Liver (tissue), 9 donors: ENCODE data around the gene GRAMD1A. TPM values are rescaled to one million over a fixed set of nuclear protein-coding genes. Genes with fewer than 3 reads are reported as not detected.

Experiments used
- DNase-seq: peaks from one replicate; pipeline ENCODE4 v3.0.0-alpha.2; 2017; ENCODE audit warnings: low spot score
- H3K27ac ChIP-seq, 2 donors: one replicate each; pipeline ENCODE4 v1.7.0; 2013; ENCODE audit warnings: inconsistent platforms in 2 of 2, low read length in 2 of 2, control low read depth in 1 of 2, low read depth in 1 of 2, mild to moderate bottlenecking in 1 of 2
- H3K27me3 ChIP-seq, 4 donors: one replicate each; pipeline versions ENCODE4 v1.6.1 to v1.7.0; 2013; ENCODE audit warnings: low read length in 3 of 4, inconsistent platforms in 1 of 4, mild to moderate bottlenecking in 1 of 4, moderate library complexity in 1 of 4; ENCODE audit not compliant: control insufficient read depth in 4 of 4, insufficient read depth in 4 of 4
- H3K36me3 ChIP-seq, 4 donors: one replicate each; pipeline versions ENCODE4 v1.6.1 to v1.7.0; 2013; ENCODE audit warnings: low read length in 3 of 4, mild to moderate bottlenecking in 3 of 4, low read depth in 1 of 4, moderate library complexity in 1 of 4; ENCODE audit not compliant: control insufficient read depth in 4 of 4, insufficient read depth in 3 of 4
- H3K4me1 ChIP-seq, 4 donors: one replicate each; pipeline versions ENCODE4 v1.6.1 to v1.7.0; 2013; ENCODE audit warnings: low read length in 3 of 4, mild to moderate bottlenecking in 3 of 4, moderate library complexity in 1 of 4; ENCODE audit not compliant: control insufficient read depth in 4 of 4, insufficient read depth in 4 of 4
- H3K4me3 ChIP-seq, 3 donors: one replicate each; pipeline versions ENCODE4 v1.6.1 to v1.7.0; 2013; ENCODE audit warnings: low read length in 3 of 3, control low read depth in 1 of 3, low read depth in 1 of 3, mild to moderate bottlenecking in 1 of 3
- H3K9ac ChIP-seq, 2 donors: one replicate each; pipeline ENCODE4 v1.7.0; 2013; ENCODE audit warnings: low read length in 2 of 2, mild to moderate bottlenecking in 2 of 2, moderate library complexity in 2 of 2, control low read depth in 1 of 2, low read depth in 1 of 2
- H3K9me3 ChIP-seq, 4 donors: one replicate each; pipeline versions ENCODE4 v1.6.1 to v1.7.0; 2013; ENCODE audit warnings: low read length in 3 of 4; ENCODE audit not compliant: control insufficient read depth in 4 of 4
- CTCF ChIP-seq: fragments of 150-350 bp; IDR thresholded peaks from 2 replicates; pipeline ENCODE4 v1.5.1; 2017; ENCODE audit warnings: improper control_type of control experiment, low read depth, low read length; ENCODE audit not compliant: missing input control
- HNF4G ChIP-seq: IDR thresholded peaks from 2 replicates; pipeline ENCODE4 v1.6.1; 2016; ENCODE audit warnings: antibody characterized with exemption
- JUND ChIP-seq, 2 donors: IDR thresholded peaks; 2 replicates each; pipeline ENCODE4 v1.6.1; 2016; ENCODE audit warnings: antibody characterized with exemption in 2 of 2
- RAD21 ChIP-seq, 2 donors: IDR thresholded peaks; 2 replicates each; pipeline ENCODE4 v1.6.1; 2016; ENCODE audit warnings: antibody characterized with exemption in 2 of 2, mild to moderate bottlenecking in 2 of 2
- RXRA ChIP-seq, 2 donors: IDR thresholded peaks; 2 replicates each; pipeline ENCODE4 v1.6.1; 2017 to 2018; ENCODE audit warnings: antibody characterized with exemption in 2 of 2, mild to moderate bottlenecking in 1 of 2
- YY1 ChIP-seq: IDR thresholded peaks from 2 replicates; pipeline ENCODE4 v1.6.1; 2016; ENCODE audit warnings: antibody characterized with exemption, mild to moderate bottlenecking
- WGBS: extraction: QIAGEN DNeasy Blood & Tissue Kit; methylation state at CpG from one replicate; pipeline ENCODE4 v1.1.7; 2013; 5-methylcytosine and 5-hydroxymethylcytosine counted together
- polyA plus RNA-seq, 2 donors: library from polyadenylated mRNA; stranded (reverse) in 1 of 2; unstranded in 1 of 2; fragments of 200-250 nt in 1 of 2; fragments of >200 nt in 1 of 2; fragmentation: Nextera tagmentation in 1 of 2; extraction: Ambion mirVana in 1 of 2; gene quantifications; one replicate each; pipeline versions ENCODE4 v1.2.1 to v1.2.3, GENCODE V29; 2013 to 2015
- total RNA-seq, 2 donors: library from RNA; depleted of rRNA; stranded (reverse); fragments of >200 nt; gene quantifications; one replicate each; pipeline ENCODE4 v1.2.3, GENCODE V29; 2014
- TF ChIP-seq, protein P1 (sequence below): IDR thresholded peaks from 2 replicates; pipeline ENCODE4 v1.6.1; 2016; ENCODE audit warnings: antibody characterized with exemption
- TF ChIP-seq, protein P2 (sequence below): IDR thresholded peaks from 2 replicates; pipeline ENCODE4 v1.6.1; 2016; ENCODE audit warnings: antibody characterized with exemption
- TF ChIP-seq, protein P3 (sequence below): IDR thresholded peaks from 2 replicates; pipeline ENCODE4 v1.6.1; 2016; ENCODE audit warnings: antibody characterized with exemption
- TF ChIP-seq, protein P4 (sequence below): IDR thresholded peaks from 2 replicates; pipeline ENCODE4 v1.6.1; 2016; ENCODE audit warnings: antibody characterized with exemption, mild to moderate bottlenecking
- donor health status: healthy.
- donor health status: healthy.
- donor health status: healthy.
- donor health status: healthy.
- donor health status: healthy.

Gene GRAMD1A
- total and polyA plus RNA-seq, 4 donors = 8.6 to 14.1 (median 11.2) TPM

DNA sequence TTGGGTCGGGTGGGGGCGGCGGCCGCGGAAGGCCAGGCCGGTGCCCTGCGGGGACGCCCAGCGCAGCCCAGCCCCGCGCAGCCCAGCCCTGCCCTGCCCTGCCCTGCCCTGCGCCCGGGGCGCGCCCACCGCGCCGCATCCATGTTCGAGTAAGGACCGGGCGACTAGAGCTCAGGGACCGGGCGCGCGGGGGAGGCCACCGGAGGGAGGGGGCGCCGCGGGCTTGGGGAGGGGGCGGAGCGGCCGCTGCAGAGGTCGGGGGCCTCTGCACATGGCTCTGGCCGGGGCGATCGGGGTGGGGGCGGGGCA lies 169 bp downstream of the GRAMD1A start:
- H3K9ac ChIP-seq = no peak overlapping the region
- TF ChIP-seq RXRA (IDR thresholded peaks at IDR 0.05) = no peak
- no peak for TF ChIP-seq HNF4G
- TF ChIP-seq, protein P1, sequence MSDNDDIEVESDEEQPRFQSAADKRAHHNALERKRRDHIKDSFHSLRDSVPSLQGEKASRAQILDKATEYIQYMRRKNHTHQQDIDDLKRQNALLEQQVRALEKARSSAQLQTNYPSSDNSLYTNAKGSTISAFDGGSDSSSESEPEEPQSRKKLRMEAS = no peak
- TF ChIP-seq, protein P2, sequence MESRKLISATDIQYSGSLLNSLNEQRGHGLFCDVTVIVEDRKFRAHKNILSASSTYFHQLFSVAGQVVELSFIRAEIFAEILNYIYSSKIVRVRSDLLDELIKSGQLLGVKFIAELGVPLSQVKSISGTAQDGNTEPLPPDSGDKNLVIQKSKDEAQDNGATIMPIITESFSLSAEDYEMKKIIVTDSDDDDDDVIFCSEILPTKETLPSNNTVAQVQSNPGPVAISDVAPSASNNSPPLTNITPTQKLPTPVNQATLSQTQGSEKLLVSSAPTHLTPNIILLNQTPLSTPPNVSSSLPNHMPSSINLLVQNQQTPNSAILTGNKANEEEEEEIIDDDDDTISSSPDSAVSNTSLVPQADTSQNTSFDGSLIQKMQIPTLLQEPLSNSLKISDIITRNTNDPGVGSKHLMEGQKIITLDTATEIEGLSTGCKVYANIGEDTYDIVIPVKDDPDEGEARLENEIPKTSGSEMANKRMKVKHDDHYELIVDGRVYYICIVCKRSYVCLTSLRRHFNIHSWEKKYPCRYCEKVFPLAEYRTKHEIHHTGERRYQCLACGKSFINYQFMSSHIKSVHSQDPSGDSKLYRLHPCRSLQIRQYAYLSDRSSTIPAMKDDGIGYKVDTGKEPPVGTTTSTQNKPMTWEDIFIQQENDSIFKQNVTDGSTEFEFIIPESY = no peak
- no peak for TF ChIP-seq JUND (IDR thresholded peaks at IDR 0.05)
- no peak for TF ChIP-seq RAD21 (IDR thresholded peaks at IDR 0.05)
- TF ChIP-seq, protein P3, sequence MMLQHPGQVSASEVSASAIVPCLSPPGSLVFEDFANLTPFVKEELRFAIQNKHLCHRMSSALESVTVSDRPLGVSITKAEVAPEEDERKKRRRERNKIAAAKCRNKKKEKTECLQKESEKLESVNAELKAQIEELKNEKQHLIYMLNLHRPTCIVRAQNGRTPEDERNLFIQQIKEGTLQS = no peak
- H3K4me1 ChIP-seq = peaks cover 0 to 33% (median 9%) of the 10 kb centered on the region in 4 donors
- no peaks in the 10 kb centered on the region for H3K36me3 ChIP-seq
- 1% methylated on average over 37 of the region's 37 CpGs for WGBS
- no peaks in the 10 kb centered on the region for H3K9me3 ChIP-seq
- H3K27ac ChIP-seq = peak overlapping the region; percentile 95 to 96
- H3K4me3 ChIP-seq = peak overlapping the region in 1 of 3 donors; percentile 76
- no peaks in the 10 kb centered on the region for H3K27me3 ChIP-seq
- no peak for DNase-seq

- Histone ChIP-seq H3K27me3 (no peaks in the 10 kb centered on the region), H3K9ac (peak overlapping the region; percentile 35 to 42), H3K36me3 (no peaks in the 10 kb centered on the region), H3K4me3 (peak overlapping the region; percentile 15 to 76 (median 33)), H3K27ac (peak overlapping the region; percentile 95 to 96), H3K9me3 (no peaks in the 10 kb centered on the region), H3K4me1 (peaks cover 0 to 31% (median 9%) of the 10 kb centered on the region in 4 donors)
- WGBS = 34% methylated on average over 46 of the region's 46 CpGs
- TF ChIP-seq RXRA (IDR thresholded peaks at IDR 0.05) (no peak), CTCF (no peak), YY1 (no peak)
- TF ChIP-seq, protein P4, sequence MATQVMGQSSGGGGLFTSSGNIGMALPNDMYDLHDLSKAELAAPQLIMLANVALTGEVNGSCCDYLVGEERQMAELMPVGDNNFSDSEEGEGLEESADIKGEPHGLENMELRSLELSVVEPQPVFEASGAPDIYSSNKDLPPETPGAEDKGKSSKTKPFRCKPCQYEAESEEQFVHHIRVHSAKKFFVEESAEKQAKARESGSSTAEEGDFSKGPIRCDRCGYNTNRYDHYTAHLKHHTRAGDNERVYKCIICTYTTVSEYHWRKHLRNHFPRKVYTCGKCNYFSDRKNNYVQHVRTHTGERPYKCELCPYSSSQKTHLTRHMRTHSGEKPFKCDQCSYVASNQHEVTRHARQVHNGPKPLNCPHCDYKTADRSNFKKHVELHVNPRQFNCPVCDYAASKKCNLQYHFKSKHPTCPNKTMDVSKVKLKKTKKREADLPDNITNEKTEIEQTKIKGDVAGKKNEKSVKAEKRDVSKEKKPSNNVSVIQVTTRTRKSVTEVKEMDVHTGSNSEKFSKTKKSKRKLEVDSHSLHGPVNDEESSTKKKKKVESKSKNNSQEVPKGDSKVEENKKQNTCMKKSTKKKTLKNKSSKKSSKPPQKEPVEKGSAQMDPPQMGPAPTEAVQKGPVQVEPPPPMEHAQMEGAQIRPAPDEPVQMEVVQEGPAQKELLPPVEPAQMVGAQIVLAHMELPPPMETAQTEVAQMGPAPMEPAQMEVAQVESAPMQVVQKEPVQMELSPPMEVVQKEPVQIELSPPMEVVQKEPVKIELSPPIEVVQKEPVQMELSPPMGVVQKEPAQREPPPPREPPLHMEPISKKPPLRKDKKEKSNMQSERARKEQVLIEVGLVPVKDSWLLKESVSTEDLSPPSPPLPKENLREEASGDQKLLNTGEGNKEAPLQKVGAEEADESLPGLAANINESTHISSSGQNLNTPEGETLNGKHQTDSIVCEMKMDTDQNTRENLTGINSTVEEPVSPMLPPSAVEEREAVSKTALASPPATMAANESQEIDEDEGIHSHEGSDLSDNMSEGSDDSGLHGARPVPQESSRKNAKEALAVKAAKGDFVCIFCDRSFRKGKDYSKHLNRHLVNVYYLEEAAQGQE = no peak
- DNase-seq = no peak
Measured at GRCh38 chr19:35000647-35001501, 751 bp downstream of the GRAMD1A start.
